Measurements from ENCODE around the gene FKBP15.

The FKBP15 gene

GRCh38 chr9:113179839-113180238 is 41.2 kb downstream of the FKBP15 start:
- TF ChIP-seq CTCF (conservative IDR thresholded peaks at IDR 0.05) (no peak), ZFX (IDR thresholded peaks at IDR 0.05) (no peak)
- H3K27ac ChIP-seq = no peak overlapping the region

- TF ChIP-seq ZFX (IDR thresholded peaks at IDR 0.05) = no peak
- TF ChIP-seq CTCF (conservative IDR thresholded peaks at IDR 0.05) = no peak
- H3K27ac ChIP-seq = no peak overlapping the region
Measured at GRCh38 chr9:113178087-113178486, 43.0 kb downstream of the FKBP15 start.

- TF ChIP-seq CTCF (conservative IDR thresholded peaks at IDR 0.05) (no peak), ZFX (IDR thresholded peaks at IDR 0.05) (no peak)
- no peak overlapping the region for H3K27ac ChIP-seq
Measured at GRCh38 chr9:113177251-113177650, 43.8 kb downstream of the FKBP15 start.

DNA sequence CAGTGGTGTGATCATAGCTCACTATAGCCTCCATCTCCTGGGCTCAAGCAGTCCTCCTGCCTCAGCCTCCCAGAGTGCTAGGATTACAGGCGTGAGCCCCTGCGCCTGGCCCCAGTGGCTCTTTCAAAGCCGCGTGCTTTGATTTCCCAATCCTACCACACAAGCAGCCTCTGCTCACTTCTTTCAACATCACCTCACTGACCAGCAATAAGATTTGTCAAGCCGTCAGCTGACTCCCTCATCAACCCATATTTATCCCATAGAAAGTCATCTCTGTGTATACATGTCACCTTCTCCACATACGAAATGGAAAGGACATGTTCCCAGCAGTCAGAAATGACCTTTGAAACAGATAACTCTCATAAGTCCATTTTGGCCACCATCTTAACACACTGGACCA is 44.3 kb downstream of the FKBP15 start:
- TF ChIP-seq ZFX (IDR thresholded peaks at IDR 0.05) = no peak
- no peak for TF ChIP-seq CTCF (conservative IDR thresholded peaks at IDR 0.05)
- H3K27ac ChIP-seq = no peak overlapping the region

GRCh38 chr9:113173341-113173740 is 47.7 kb downstream of the FKBP15 start:
- no peak overlapping the region for H3K27ac ChIP-seq
- TF ChIP-seq CTCF (conservative IDR thresholded peaks at IDR 0.05) (no peak), ZFX (IDR thresholded peaks at IDR 0.05) (no peak)

DNA sequence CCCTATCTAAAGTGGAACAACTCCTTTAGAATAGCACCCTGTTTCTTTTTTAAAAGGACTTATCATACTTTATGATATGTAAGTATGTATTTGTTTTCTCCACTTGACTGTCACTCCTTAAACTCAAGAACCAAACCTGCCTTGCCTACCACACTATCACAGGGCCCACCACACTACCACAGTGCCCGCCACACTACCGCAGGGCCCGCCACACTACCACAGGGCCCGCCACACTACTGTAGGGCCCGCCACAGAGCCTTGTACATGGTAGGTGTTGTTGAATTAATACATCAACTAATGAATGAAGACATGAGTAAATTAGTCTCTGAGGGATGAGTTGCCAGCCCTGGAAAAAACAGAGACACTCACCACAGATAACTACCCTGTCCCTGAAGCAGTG is 52.3 kb downstream of the FKBP15 start:
- TF ChIP-seq CTCF (conservative IDR thresholded peaks at IDR 0.05) = no peak
- TF ChIP-seq ZFX (IDR thresholded peaks at IDR 0.05) = no peak
- no peak overlapping the region for H3K27ac ChIP-seq

DNA sequence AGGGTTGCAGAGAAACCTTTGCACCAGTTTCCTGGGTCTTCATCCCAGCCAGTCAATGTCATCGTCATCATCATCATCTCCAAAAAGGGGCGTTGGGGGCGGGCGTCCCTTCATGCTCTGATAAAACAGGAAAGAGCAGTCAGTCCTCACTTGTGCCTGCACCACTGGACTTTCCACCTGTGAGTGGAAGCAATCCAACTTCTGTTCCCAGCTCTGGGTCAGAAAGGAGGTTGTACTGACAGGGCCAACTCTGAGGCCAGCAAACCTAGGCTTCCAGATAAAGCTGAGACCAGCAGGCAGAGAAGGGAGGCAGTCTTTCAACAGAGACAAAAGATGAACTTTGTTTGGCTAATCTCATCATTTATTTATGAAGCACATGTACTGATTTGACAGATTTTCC is 55.0 kb downstream of the FKBP15 start:
- TF ChIP-seq ZFX (IDR thresholded peaks at IDR 0.05) (no peak), CTCF (conservative IDR thresholded peaks at IDR 0.05) (no peak)

More for the DNA sequence above, 55.0 kb downstream of the FKBP15 start:
- no peak overlapping the region for H3K27ac ChIP-seq
